Left cardiac atrium (tissue), 4 donors: ENCODE results near the gene PAK4. TPM values are rescaled to one million over a fixed set of nuclear protein-coding genes. Genes with fewer than 3 reads are reported as not detected.
A peak's percentile ranks its signal among the peaks of the same experiment; 100 is the strongest.
"Not testable (repeated sequence)": the region's sequence is repeated elsewhere in the genome, so short reads cannot be mapped to it uniquely, and the experiment has no call there.

ENCODE experiments used
- ATAC-seq, 2 donors: fragments of 200-7000 bp; cut with Tn5 transposase; one replicate each; pipeline ENCODE4 v1.9.1; 2020; ENCODE audit warnings: mild to moderate bottlenecking in 2 of 2, moderate library complexity in 2 of 2
- DNase-seq: peaks from one replicate; pipeline ENCODE4 v3.0.0-alpha.2; 2020
- intact Hi-C, 2 donors: fragments of 100-400 bp; cut with DNase I; formaldehyde crosslinking; loops; one replicate each; pipeline versions ENCODE4 v1.14.1 to v1.15.1; 2022 to 2023
- total RNA-seq, 2 donors: library from RNA; stranded (reverse); fragmentation: NEBNext Ultra II Directional; extraction: Animal tissue kit (Norgen Biotek cat#: 25700); gene quantifications; one replicate each; pipeline ENCODE4 v1.2.1, GENCODE V29; 2021
- donor health status: DM: no; HTN: yes; CAD: no.
- donor health status: DM: no; HTN: yes; CAD: no; lungs with severe emphysema.
- donor health status: DM: yes; HTN: yes; CAD: no.
- donor health status: Dilated cardiomyopathy.

PAK4 gene
- total RNA-seq, 2 donors from 2014 or later: 15.8 to 17.2 TPM

- no peak for DNase-seq
- intact Hi-C loops: no loop called here
- ATAC-seq: no peak
These were observed 16.3 kb downstream of the PAK4 start for GRCh38 chr19:39141929-39142328.

DNA sequence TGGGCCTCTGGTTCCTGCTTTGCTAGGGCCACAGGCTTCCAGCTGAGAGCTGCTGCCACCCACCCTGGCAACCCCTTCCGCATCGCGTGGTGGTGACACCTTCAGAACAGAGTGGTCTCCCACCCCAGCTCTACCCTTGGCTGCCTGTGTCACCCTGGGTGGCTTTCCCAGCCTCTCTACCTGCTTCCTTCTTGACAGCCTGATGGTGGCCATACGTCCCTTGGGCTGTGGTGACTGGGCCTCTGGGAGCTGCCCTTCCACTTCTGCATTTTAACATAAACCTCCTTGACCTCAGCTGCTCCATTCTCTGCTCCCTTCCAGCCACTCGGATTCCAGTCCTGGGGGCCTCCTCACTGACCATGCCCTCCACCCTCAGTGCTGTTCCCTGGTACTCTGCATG, 17.0 kb downstream of the PAK4 start:
- intact Hi-C loops: no loop called here
- no peak for ATAC-seq

DNA sequence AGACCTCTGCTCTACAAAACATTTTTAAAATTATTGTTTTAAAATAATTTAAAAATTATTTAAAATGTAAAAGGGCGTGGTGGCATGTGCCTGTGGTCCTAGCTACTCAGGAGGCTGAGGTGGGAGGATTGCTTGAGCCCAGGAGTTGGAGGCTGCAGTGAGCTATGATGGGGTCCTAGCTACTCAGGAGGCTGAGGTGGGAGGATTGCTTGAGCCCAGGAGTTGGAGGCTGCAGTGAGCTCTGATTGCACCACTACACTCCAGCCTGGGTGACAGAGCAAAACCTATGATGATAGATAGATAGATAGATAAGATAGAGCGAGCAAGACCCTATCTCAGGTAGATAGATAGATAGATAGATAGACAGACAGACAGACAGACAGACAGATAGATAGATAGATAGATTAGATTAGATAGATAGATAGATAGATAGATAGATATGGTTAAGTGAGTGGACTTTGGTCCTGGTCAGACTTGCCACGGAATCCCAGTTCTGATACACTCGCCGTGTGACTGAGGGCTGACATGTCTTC, 18.2 kb downstream of the PAK4 start:
- intact Hi-C loops, DNase-seq, ATAC-seq: not testable (repeated sequence)

More for the DNA sequence above, 17.0 kb downstream of the PAK4 start:
- no peak for DNase-seq

DNA sequence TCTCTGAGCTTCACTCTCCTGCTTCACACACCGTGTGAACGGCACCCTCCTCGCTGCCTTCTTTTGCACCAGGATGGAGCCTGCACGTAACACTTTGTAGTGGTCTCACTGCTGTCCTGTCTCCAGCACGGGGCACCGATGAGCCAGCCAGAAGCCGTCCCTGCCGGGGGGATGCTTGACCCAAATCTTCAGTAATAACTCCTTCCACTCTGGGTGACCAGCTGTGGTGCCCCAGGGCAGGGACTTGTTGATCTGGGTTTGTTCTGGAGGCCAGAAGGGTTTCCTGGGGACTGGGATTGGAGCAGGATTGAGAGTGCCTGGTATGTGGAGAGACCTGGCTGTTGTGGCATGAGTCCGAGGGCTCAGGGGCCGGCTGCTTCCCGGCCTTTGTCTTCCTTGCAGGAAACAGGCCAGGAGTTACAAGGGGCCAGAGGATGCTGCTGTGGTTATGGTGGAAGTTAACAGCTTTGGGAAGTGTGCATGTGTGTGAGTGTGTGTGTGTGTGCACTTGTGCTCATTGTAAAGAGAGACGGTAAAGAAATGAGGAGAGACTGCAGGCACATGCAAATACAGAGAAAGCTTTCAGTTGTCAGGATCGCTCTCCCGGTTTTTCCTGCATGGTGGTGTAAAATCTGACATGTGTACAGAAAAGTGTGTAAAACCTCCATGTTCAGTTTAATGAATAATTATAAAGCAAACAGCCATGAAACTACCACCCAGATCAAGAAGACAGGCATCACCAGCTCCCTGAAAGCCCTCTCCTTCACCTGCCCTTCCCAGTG, 18.9 kb downstream of the PAK4 start:
- peak; percentile 43 to 47 for ATAC-seq
- intact Hi-C loops: no loop called here
- no peak for DNase-seq

DNA sequence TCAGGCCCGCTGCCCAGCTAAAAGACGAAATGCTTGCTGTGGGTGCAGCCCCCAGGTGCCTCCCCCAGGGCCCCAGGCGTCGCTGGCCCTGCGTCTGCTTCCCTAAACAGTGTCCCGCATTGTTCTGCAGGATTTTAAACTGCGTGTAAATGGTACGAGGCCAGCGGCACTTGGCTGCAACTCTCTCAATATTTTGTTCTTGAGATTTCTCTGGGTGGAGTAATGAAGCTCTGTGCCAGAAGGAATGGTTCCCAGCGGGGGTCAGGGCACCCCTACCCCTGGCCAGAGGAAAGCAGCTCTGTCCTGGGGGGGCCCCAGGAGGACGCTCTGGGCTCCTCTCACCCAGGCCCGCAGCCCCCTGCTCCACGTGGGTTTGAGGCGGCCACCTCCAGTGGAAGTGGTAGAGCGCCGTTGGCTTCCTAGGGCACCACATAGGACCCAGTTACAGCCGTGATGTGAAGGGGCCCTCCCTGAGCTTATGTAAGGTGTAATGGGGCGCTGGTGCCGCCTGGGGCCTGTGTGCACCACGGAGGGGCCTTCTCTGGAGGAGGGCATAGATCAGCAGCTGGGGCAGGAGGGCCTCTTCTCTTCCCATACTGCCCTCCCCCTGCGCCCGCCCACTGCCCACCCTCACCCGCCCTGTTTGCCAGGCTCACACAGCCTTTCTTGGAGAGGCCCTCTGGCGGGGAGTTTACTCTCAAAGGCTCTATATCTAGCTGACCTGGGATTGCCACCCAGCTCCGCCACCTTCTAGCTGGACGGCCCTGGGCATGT, 19.8 kb downstream of the PAK4 start:
- peak; percentile 85 to 86 for ATAC-seq
- no peak for DNase-seq

DNA sequence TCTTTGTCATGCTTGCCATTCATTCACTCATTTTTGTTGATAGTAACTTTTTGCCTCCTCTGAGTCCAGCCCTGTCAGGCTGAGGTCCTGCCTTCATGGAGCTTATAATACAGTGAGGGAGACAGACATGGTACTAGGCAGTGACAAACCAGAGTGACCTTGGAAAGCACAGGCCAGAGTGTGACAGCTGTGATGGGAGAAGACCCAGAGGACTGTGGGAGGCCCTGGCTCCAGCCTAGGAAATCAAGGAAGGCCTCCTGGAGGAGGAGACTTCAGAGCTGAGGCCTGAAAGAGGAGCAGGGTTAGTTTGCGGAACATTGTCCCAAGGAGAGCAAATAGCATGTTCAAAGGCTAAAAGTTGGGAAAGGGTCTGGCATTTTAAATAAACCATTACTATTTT, 20.5 kb downstream of the PAK4 start:
- peak in 1 of 2 donors; percentile 24 for ATAC-seq
- intact Hi-C loops: no loop called here
- DNase-seq: no peak

More for the DNA sequence above, 19.8 kb downstream of the PAK4 start:
- intact Hi-C loops: no loop called here

GRCh38 chr19:39146686-39147450, 21.3 kb downstream of the PAK4 start:
- intact Hi-C loops: no loop called here
- DNase-seq: no peak
- ATAC-seq: no peak

DNA sequence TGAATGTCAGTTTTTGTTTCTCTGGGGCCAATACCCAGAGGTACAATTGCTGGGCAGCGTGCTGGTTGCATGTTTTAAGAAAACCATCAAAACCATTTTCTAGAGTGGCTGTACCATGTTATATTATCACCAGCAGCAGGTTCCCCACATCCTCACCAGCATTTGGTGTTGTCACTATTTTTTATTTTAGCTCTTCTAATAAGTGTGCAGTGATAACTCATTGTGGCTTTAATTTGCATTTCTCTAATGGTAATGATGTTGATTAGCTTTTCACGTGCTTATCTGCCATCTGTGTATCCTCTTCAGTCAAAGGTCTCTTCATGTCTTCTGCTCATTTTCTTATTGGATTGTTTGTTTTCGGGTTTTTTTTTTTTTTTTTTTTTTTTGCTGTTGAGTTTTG, 21.9 kb downstream of the PAK4 start:
- intact Hi-C loops: no loop called here
- no peak for ATAC-seq
- DNase-seq: no peak

DNA sequence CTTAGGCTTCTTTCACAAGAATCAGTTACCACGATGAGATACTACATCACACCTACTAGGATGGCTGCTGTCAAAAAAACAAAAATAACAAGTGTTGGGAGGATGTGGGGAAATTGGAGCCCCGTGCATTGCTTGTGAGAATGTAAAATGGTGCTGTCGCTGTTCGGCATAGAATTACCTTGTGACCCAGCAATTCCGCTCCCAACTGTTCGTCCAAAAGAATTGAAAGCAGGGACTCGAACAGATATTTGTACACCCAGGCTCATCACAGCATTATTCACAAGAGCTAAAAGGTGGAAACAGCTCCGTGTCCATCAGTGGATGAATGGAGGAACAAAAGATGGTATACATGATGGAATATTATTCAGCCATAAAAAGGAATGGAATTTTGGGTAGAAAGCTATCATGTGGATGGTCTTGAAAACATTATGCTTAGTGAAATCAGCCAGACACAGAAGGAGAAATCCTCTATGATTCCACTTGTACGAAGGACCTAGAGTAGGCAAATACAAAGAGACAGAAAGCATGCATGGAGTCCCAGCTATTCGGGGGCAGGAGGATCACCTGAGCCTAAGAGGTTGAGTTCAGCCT, 23.4 kb downstream of the PAK4 start:
- intact Hi-C loops: no loop called here
- DNase-seq (no peak), ATAC-seq (no peak)

DNA sequence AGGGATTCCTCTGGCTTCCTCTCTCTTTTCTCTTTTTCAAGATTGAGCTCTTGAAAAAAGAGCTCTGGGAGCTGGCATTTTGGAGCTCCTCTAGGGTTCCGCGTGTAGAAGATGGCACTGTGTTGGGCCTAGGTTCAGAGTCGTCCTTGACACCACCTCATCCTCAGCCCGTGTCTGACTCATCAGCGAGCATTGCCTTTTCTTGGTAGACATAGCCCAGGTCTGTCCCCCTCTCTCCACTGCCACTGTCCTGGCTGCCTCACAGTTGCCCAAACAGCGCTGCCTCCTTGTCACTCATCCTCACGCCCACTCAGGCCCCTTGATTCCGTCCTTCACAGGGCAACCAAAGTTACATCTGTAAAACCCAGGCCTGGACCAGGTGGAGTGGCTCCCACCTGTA, 24.6 kb downstream of the PAK4 start:
- ATAC-seq: peak in 1 of 2 donors; percentile 12

GRCh38 chr19:39150807-39151600, 25.4 kb downstream of the PAK4 start:
- DNase-seq (no peak), ATAC-seq (no peak)
- intact Hi-C loops: no loop called here

More for the DNA sequence above, 24.6 kb downstream of the PAK4 start:
- intact Hi-C loops: no loop called here
- DNase-seq: no peak

GRCh38 chr19:39152066-39152465, 26.5 kb downstream of the PAK4 start:
- intact Hi-C loops: no loop called here
- DNase-seq: no peak
- no peak for ATAC-seq

GRCh38 chr19:39154100-39154628, 28.6 kb downstream of the PAK4 start:
- intact Hi-C loops: no loop called here
- no peak for DNase-seq
- ATAC-seq: no peak

DNA sequence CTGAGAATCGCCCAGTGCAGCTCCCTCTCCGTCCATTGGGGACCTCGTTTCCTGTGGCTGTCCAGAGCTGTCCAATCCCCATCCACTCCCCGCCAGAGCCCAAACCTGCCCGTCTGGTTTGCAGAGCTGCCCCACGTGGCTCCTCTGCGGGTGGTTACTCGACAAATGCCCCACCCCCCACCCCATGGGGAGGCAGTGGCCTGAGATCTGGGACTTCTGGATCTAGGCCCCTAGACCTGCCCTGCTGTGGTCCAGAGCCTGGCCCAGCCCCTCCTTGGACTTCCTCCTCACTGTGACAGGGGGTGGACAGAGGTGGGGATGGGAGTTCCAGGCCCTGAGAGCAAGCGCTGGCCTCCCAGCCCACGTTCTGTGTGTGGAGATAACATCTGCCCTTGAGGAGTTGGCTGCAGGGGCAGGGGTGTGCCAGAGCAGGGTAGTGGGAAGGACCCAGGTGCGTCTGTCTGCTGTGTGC, 29.1 kb downstream of the PAK4 start:
- ATAC-seq (no peak), DNase-seq (no peak)
- intact Hi-C loops: no loop called here

DNA sequence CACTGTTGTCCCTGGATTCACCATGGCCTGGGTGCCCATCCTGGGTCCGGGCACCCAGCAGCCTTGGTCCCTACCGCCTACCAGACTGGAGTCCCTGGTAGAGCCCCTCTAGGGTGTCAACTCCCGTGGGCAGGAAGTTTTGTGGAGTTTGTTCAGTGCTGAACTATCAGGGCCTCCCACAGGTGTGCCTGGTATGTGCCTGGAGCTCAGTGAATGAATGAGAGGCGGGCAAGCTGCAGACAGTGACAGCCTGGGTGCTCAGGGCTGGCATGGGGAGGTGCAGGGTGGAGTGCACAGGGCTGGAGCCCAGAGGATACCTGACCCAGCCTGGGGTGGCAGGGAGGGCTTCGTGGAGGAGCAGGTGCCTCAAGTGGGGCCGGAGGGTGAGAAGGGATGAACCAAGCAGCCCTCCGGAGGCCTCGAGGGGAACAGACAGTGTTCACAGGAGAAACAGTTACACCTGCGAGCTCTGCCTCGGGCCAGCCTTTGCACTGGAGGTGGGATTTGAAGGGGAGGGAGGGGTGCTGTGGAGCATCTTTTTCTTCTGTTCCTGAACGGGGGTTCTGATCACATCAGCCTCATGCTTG, 29.6 kb downstream of the PAK4 start:
- intact Hi-C loops: no loop called here
- no peak for DNase-seq
- ATAC-seq: no peak

- no peak for DNase-seq
- no peak for ATAC-seq
- intact Hi-C loops: no loop called here
These were observed 30.2 kb downstream of the PAK4 start for GRCh38 chr19:39155741-39156140.

DNA sequence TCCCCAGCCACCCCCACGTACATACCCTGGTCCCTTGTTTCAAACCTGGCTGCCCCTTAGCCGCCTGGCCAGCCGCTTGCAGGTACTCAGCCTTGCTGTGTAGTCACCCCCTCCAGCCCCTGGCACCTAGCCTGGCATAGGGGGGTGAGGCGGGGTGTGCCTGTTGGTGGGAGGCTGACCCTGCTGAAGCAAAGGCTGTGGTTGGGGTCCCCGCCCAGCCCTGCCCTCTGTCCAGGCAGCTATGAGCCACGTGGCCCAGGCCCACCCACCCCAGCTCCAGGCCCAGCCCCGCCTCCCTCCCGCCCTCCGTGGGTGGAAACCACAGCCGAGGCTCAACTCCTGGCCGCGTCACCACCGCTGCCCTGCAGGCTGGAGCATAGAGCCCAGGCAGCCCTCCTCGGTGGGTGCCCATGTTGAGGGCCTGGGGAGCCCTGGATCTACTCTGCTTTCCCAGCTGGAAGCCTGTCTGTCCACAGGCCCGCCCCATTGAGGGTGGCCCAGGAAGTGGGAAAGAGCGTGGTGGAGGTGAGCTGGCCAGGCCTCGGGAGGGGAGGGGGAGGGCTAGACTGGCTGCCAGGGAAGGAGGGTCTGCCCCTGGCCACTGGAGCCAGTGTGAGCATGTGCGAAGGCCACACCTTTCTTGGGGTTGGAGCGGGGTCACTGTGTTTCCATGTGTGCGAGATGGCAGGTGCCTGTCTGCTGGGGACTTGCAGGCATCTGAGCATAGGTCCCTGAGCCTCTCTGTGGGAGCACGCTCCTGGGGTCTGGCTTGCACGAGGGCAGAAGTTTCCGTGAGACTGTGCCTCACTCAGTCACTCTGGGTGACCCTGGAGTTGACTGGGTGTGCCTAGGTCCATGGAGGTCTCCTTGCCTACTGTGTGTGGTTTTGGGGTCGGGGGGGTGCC, 31.0 kb downstream of the PAK4 start:
- ATAC-seq: peak; percentile 42 to 62
- intact Hi-C loops: no loop called here
- DNase-seq: no peak
